Fibroblast of gingiva (primary cell): ENCODE results near the gene ALKAL2.

Source experiments
- DNase-seq: peaks from one replicate; pipeline ENCODE4 v3.0.0-alpha.2; 2011; ENCODE audit warnings: low read depth

ALKAL2 gene

GRCh38 chr2:290090-290722, 2.3 kb upstream of the ALKAL2 start:
- peak; percentile 72 for DNase-seq

DNA sequence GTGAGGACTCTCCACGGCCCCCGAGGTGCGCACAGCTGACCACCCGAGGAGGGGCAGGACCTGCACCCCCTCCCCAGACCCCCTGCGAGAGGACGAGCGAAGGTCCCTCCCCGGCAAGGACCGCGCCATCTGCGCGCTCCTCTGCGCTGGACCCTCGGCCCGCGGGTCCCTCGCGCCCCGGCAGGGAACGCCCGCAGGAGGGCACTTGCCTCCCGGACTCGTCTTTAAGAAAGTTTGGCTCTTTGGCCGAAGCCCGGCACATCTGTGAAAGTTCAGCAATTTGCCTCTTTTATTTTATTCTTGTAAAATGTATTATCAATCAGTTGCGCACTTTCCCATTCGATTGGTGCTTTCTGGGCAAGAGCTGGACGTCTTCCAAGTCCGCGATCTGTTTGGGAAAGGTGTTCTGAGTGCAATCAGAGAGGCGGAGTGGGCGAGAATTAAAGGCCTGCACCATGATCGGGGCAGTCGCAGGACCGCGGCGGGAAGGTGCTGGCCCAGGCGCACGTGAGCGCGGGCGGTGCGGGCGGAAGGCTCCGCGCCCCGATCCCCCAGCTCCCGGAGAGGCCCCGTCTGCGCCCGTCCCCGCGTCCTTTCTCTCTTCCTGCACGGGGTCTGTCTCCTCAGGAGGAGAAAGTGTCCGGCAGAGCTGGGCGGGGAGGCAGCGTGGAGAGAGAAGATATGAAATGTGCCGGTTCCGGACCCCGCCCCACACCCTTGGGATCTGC, 1.6 kb upstream of the ALKAL2 start:
- no peak for DNase-seq

- DNase-seq: no peak
These were observed 969 bp upstream of the ALKAL2 start for GRCh38 chr2:288758-289361.

DNA sequence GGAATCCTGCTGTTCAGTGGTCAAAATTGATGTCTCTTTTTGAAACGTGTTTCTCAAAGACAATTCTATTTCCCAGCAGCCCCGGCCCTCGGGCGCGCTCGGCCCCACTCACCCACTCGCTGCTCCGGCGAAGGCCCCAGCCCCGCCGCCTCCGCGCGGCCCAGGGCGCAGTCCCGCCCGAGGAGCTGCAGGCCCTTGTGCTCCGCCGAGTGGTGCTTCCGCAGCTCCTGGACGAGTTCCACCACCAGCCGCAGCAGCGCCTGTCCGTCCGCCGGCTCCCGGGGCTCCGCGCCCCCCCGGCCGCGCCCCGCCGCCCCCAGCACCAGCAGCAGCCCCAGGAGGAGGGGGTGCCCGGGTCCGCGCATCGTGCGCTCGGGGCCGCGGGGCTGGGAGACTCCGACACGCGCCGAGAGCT, 413 bp downstream of the ALKAL2 start:
- DNase-seq: peak; percentile 31

DNA sequence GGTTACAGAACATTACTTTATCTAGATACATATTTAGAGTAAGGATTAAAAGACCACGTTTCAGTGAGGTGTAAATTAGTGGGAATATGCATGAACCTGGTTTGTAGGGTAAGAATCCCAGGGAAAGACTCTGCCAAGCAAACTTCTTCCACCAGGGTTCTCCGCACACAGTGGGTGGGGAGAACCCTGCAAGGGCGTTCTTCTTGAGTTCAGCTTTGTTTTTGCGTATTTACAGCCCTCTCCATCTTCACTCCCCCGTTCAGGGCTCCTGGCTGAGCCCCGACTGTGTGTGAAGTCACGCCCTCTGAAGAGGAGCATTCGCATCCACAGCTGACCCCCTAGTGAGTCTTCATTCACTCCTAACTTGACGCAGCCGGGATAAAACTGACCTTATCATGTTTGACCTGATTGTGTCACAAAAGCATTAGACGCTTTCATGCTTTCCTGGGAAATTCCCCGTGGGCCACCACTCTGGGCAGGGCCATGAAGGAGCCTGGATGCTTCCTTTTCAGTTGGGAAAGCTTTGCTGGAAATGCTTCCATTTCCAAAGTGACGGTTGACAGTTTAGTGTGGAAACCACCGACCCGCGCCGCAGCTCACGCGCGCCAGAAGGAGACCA, 1.0 kb downstream of the ALKAL2 start:
- DNase-seq: no peak

- no peak for DNase-seq
These were observed 1.9 kb downstream of the ALKAL2 start for GRCh38 chr2:286035-286434.

DNA sequence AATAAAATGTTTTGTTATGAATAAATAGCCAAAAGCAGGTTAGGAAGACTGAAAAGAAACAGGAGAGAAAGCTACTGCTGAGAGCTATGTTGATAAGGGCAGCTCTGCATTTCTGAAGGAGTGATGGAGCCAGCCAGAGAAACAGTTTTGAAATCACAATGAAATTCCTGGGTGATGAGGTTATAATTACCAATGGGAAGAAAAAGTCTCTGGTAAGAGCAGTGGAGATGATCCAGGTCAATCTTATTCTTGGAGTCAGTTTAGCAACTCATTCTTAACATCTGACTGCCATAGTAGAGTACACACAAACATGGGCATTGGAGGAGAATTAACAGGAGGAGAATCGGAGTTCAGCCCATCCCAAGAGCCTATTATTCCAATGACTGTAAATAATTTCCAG, 2.4 kb downstream of the ALKAL2 start:
- peak; percentile 77 for DNase-seq

- no peak for DNase-seq
These were observed 2.9 kb downstream of the ALKAL2 start for GRCh38 chr2:284896-285492.

DNA sequence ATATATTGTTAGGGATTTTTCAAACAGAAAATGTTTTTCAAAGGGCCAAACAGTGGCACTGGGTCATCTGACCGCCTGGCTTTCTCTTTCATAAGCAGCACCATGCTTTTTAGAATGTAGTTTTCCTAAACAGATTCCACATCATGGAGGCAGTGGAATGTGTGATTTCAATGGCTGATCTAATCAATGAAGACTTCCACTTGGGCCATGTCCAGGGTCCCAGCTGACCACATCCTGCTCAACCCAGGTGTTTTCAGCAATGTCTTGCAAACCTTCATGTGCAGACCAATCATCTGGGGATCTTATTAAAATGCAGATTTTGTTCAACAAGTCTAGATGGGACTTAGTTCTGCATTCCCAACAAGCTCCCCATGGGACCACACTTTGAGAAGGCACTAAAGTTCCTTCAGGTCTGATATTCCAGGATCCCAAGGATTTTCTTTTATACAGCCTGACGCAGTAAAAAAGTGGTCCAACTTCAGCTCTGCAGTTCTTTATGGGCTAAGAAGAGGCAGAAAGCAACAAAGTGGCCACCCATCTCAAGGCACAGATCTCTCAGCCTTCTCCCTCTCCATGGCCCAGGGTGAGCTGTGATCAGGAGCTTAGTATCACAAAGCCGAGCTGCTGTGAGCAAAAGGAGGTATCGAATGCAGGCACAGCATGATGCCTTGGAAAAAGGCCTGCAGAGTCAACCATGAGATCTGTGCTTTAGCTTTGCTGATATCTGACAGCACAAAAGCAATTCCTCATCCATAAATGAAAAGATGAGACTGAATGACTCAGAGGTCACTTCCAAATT, 3.7 kb downstream of the ALKAL2 start:
- no peak for DNase-seq

GRCh38 chr2:282371-283263, 5.3 kb downstream of the ALKAL2 start:
- no peak for DNase-seq

- no peak for DNase-seq
These were observed 6.5 kb downstream of the ALKAL2 start for GRCh38 chr2:281381-281780.

GRCh38 chr2:280650-281110, 7.2 kb downstream of the ALKAL2 start:
- DNase-seq: no peak

- DNase-seq: no peak
These were observed 7.8 kb downstream of the ALKAL2 start for GRCh38 chr2:279956-280649.

DNA sequence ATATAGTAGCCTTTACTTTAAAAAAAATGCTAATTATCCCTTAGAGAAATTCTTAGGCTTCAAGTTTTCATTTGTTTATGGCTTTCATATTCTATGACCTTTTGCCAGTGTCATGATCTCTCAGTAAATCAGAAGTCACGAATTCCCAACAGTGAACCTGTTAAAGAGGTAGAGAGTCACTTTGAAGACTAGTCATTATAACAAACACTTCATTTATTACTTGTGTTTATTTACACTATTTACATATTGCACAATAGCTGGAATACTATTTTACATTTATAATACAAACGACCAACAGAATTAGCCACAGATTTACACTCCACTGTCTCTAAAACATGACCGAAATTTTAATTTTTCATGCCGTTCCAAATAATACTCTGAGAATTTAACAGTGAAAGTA, 8.5 kb downstream of the ALKAL2 start:
- no peak for DNase-seq

DNA sequence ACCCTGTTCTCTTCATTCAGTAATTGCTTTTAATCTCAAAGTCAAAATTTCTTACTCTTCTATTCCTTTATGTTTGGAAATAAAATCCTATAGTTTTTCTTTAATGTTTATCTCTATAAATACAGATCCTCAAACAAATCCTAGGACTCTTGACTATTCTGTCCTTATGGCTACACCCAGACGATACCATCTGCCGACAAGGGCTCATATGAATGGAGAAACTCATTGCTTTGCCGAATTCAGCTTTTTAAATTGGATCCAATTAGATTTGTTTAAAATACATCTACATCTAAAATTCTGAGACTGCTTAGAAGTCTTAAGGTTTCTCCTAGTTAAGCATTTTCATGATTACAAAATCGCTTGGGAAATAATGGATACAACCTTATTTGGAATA, 9.0 kb downstream of the ALKAL2 start:
- peak; percentile 30 for DNase-seq

DNA sequence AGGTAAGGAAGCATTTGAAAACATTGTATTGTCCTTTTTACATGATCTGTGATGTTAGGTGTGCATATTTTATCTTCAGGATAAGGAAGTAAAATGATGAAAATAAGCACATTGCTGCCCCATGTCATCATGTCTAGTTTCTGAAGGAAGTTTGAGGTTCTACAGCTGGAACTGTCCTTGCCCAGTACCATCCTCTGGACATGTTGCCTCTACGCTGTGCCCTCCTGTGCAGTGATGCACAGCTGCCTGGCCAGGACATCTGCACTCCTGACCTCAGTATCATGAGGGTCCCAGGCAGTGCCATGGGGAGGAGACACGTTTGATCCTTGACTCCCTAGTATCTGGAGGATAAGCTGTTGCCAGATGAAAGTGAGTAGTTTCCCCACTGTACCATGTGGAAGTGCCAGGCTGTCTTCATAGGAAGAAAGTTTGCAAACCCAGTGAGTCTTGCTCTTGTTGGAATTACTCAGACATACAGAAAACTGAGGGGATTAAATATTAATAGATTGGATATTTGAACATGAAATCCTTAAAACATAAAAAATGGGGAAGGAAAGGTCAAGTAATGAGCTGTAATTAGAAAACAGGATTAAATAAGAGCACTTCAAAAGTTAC, 9.5 kb downstream of the ALKAL2 start:
- no peak for DNase-seq

DNA sequence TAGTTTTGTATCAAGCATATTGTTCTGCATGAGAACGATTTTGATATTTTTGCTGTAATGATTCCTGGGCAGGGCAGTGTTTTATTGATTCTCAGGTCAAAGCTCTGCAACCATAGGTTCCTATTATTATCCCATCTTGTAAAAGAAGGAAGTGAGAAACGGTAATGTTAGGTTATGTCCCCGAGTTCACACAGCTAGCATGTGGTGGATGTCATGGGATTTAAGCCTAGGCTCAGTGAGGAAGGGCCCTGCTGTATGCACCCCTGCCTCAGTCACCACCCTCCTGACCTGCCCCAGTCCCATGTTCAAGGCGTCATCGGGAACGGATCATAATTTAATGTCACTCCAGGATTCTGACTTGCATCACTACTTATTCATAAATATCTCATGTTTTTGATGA, 12.4 kb downstream of the ALKAL2 start:
- no peak for DNase-seq

- no peak for DNase-seq
These were observed 13.4 kb downstream of the ALKAL2 start for GRCh38 chr2:274503-274902.

DNA sequence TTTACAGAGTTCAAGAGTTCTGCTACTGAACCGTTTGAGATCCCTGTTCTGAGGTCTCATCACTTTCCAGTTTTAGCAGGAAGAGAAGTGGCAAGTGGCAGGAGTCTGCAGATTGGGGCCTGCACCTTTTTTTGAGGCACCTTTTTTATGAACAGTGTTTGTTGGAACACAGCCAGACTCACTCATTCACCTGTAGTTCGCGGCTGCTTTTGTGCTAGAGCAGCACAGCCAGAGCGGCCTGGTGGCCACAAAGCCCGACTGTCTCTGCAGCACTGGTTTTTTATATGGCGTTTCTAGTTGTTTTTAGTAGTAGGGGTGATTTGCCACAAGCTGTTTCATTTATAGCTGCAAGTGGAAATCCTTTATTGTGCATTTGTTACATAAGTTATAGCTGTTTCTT, 14.6 kb downstream of the ALKAL2 start:
- DNase-seq: no peak

GRCh38 chr2:271917-272316, 16.0 kb downstream of the ALKAL2 start:
- no peak for DNase-seq
